Lung (tissue), 12 donors: ENCODE measurements around the gene TANGO6. TPM values are rescaled to one million over a fixed set of nuclear protein-coding genes. Genes with fewer than 3 reads are reported as not detected.

Experiments
- ATAC-seq: fragments of 200-7000 bp; cut with Tn5 transposase; one replicate; pipeline ENCODE4 v1.9.1; 2020; ENCODE audit warnings: moderate number of reproducible peaks; ENCODE audit not compliant: insufficient read depth, low FRiP score
- DNase-seq, 3 donors: peaks; one replicate each; pipeline ENCODE4 v3.0.0-alpha.2; 2013 to 2017
- H3K27ac ChIP-seq, 2 donors: one replicate each; pipeline ENCODE4 v1.5.1; 2013; ENCODE audit warnings: mild to moderate bottlenecking in 2 of 2, moderate library complexity in 2 of 2, control low read depth in 1 of 2, inconsistent platforms in 1 of 2, low read depth in 1 of 2, low read length in 1 of 2
- H3K27me3 ChIP-seq, 3 donors: one replicate each; pipeline ENCODE4 v1.5.1; 2013; ENCODE audit warnings: low read length in 2 of 3; ENCODE audit not compliant: control insufficient read depth in 3 of 3, insufficient read depth in 3 of 3
- H3K36me3 ChIP-seq, 4 donors: one replicate each; pipeline ENCODE4 v1.5.1; 2013; ENCODE audit warnings: low read length in 4 of 4, mild to moderate bottlenecking in 1 of 4, moderate library complexity in 1 of 4; ENCODE audit not compliant: control insufficient read depth in 4 of 4, insufficient read depth in 4 of 4
- H3K4me1 ChIP-seq, 5 donors: one replicate each; pipeline ENCODE4 v1.5.1; 2013; ENCODE audit warnings: low read length in 5 of 5, mild to moderate bottlenecking in 2 of 5, moderate library complexity in 1 of 5; ENCODE audit not compliant: control insufficient read depth in 5 of 5, insufficient read depth in 5 of 5
- H3K4me3 ChIP-seq: one replicate; pipeline ENCODE4 v1.5.1; 2013; ENCODE audit warnings: mild to moderate bottlenecking, control low read depth, moderate library complexity
- H3K9ac ChIP-seq, 2 donors: one replicate each; pipeline ENCODE4 v1.5.1; 2013; ENCODE audit warnings: low read length in 2 of 2, control low read depth in 1 of 2; ENCODE audit not compliant: insufficient read depth in 1 of 2
- H3K9me3 ChIP-seq, 4 donors: one replicate each; pipeline ENCODE4 v1.5.1; 2013; ENCODE audit warnings: low read length in 3 of 4, mild to moderate bottlenecking in 1 of 4, moderate library complexity in 1 of 4; ENCODE audit not compliant: control insufficient read depth in 4 of 4, insufficient read depth in 3 of 4
- CTCF ChIP-seq: IDR thresholded peaks from 2 replicates; pipeline ENCODE4 v1.5.1; 2012; ENCODE audit warnings: mild to moderate bottlenecking; ENCODE audit errors: control extremely low read depth, extremely low read depth
- WGBS, 2 donors: extraction: QIAGEN DNeasy Blood & Tissue Kit; methylation state at CpG; one replicate each; pipeline ENCODE4 v1.1.7; 2013; 5-methylcytosine and 5-hydroxymethylcytosine counted together
- polyA plus RNA-seq, 2 donors: library from polyadenylated mRNA; stranded (reverse); fragments of 200-250 nt; gene quantifications; one replicate each; pipeline ENCODE4 v1.2.1, GENCODE V29; 2013
- total RNA-seq, 2 donors: library from RNA; depleted of rRNA in 1 of 2; stranded (reverse); fragments of >200 nt in 1 of 2; gene quantifications; one replicate each; pipeline ENCODE4 v1.2.1, GENCODE V29; 2014 to 2021
- donor health status: control.
- donor health status: control.
- donor health status: Bipolar disorder and iron deficiency.
- donor health status: healthy.
- donor health status: DM: yes; HTN: yes; CAD: no.

The TANGO6 gene
- total and polyA plus RNA-seq, 4 donors, result 2.3 to 19.3 (median 11.9) TPM

GRCh38 chr16:68993456-68993855 is 150.1 kb downstream of the TANGO6 start:
- Histone ChIP-seq H3K36me3 (no peaks in the 10 kb centered on the region), H3K9me3 (no peaks in the 10 kb centered on the region), H3K27ac (no peak overlapping the region), H3K27me3 (no peaks in the 10 kb centered on the region), H3K4me3 (no peak overlapping the region), H3K9ac (no peak overlapping the region), H3K4me1 (peaks cover 0 to 4% (median 0%) of the 10 kb centered on the region in 5 donors)
- DNase-seq, result no peak
- no peak for TF ChIP-seq CTCF
- WGBS, 2 donors, result 68 to 82% methylated on average over 3 of the region's 3 CpGs
- no peak for ATAC-seq

GRCh38 chr16:68993885-68994284 is 150.6 kb downstream of the TANGO6 start:
- no peaks in the 10 kb centered on the region for H3K36me3 ChIP-seq
- DNase-seq, result peak in 2 of 3 donors; percentile 16 to 35
- no peak overlapping the region for H3K4me3 ChIP-seq
- no peaks in the 10 kb centered on the region for H3K27me3 ChIP-seq
- H3K9me3 ChIP-seq, result no peaks in the 10 kb centered on the region
- no peak for TF ChIP-seq CTCF
- no peak overlapping the region for H3K27ac ChIP-seq
- 41 to 69% methylated on average over 1 of the region's 1 CpG for WGBS, 2 donors
- peaks cover 0 to 4% (median 0%) of the 10 kb centered on the region in 5 donors for H3K4me1 ChIP-seq
- peak; percentile 88 for ATAC-seq
- no peak overlapping the region for H3K9ac ChIP-seq

- DNase-seq, result peak in 2 of 3 donors; percentile 7 to 8
- Histone ChIP-seq H3K4me1 (peaks cover 0 to 4% (median 0%) of the 10 kb centered on the region in 5 donors), H3K36me3 (no peaks in the 10 kb centered on the region), H3K9ac (no peak overlapping the region), H3K27me3 (no peaks in the 10 kb centered on the region), H3K9me3 (no peaks in the 10 kb centered on the region), H3K4me3 (no peak overlapping the region), H3K27ac (no peak overlapping the region)
- ATAC-seq, result no peak
- no peak for TF ChIP-seq CTCF
- WGBS, 2 donors, result 92 to 96% methylated on average over 1 of the region's 1 CpG
These were observed 151.0 kb downstream of the TANGO6 start for GRCh38 chr16:68994324-68994723.

GRCh38 chr16:68995011-68995504 is 151.7 kb downstream of the TANGO6 start:
- TF ChIP-seq CTCF, result no peak
- Histone ChIP-seq H3K4me3 (no peak overlapping the region), H3K36me3 (no peaks in the 10 kb centered on the region), H3K27ac (no peak overlapping the region), H3K27me3 (no peaks in the 10 kb centered on the region), H3K4me1 (peaks cover 0 to 4% (median 0%) of the 10 kb centered on the region in 5 donors), H3K9ac (no peak overlapping the region), H3K9me3 (no peaks in the 10 kb centered on the region)
- ATAC-seq, result no peak
- DNase-seq, result peak in 1 of 3 donors; percentile 16
